Middle frontal gyrus (tissue), 1 donor: Measurements from ENCODE around the gene LUZP4.
"Not testable (repeated sequence)": the region's sequence is repeated elsewhere in the genome, so short reads cannot be mapped to it uniquely, and the experiment has no call there.

Experiments
- DNase-seq: peaks from one replicate; pipeline ENCODE4 v3.0.0-alpha.2; 2015; ENCODE audit warnings: low spot score; ENCODE audit errors: extremely low spot score

The LUZP4 gene

DNA sequence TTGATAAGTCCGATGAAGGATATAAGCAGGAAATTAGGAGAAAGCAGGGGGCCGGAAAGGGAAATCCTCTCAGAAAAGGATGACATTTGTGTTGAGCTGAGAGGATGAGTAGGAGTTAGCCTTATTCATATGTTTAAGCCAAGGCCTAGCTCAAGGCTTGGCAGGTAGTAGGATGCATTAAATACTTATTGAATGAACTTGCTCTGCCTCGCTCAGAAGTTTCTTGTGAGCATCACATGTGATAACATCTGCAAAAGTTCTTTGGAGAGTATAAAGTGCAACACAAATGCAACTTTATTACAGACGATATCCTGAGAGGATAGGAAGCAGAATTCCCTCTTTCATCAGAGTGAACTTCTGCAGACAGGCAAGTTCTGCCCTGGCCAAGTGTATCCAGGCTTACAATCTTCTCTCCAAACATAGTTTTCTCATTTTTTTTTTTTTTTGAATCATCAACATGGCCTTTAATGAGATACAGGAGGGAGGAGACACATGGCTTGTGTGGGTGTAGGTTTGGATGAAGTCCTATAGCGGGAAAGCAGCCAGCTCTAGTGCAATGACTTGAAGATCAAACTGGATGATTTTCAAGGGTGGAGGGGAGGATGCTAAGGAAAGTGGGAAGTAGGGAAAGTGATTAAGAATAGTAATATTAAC, 48.1 kb downstream of the LUZP4 start:
- DNase-seq = no peak

DNA sequence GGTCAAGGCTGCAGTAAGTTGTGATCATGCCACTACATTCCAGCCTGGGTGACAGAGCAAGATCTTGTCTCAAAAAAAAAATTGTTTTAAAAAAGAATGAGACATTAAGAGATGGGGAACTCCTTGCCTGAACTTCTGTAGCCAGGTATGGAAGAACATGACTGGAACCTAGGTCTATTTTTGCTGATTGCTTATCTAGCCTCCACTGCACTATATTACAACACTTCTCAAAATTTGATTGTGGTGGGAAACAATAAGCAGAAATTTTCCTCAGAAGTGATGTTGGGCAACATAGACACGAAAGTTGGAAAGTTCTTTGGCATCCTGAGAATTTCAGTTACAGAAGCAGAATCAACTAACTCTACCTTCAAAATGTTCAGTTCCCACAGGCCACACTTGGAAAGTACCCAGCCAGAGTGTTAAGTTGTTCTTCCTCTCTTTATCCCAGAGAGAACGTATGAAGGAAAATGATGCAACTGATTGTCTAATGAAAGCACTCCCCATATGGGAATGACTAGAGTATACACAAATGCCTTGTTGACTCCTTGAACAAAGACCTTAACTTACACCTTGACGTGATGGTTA, 50.0 kb downstream of the LUZP4 start:
- DNase-seq = no peak

DNA sequence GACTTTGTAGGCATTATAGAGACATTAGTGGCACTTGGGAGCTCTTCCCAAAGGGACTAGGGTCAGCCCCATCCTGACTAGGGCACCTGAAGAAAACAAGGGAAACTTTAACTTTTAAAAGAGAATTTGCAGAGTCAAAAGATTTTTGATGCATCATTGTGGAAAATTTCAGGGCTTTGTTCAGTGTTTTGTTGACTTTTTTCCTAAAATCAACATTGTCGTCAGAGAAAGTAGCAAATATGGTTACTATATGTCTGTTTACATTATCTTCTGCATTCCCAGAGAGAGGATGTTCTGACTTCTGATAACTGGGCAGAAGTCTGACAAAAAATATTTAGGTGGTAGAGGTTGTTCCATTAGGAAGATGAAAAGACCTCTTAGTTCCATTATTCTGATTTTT, 51.9 kb downstream of the LUZP4 start:
- DNase-seq = no peak

DNA sequence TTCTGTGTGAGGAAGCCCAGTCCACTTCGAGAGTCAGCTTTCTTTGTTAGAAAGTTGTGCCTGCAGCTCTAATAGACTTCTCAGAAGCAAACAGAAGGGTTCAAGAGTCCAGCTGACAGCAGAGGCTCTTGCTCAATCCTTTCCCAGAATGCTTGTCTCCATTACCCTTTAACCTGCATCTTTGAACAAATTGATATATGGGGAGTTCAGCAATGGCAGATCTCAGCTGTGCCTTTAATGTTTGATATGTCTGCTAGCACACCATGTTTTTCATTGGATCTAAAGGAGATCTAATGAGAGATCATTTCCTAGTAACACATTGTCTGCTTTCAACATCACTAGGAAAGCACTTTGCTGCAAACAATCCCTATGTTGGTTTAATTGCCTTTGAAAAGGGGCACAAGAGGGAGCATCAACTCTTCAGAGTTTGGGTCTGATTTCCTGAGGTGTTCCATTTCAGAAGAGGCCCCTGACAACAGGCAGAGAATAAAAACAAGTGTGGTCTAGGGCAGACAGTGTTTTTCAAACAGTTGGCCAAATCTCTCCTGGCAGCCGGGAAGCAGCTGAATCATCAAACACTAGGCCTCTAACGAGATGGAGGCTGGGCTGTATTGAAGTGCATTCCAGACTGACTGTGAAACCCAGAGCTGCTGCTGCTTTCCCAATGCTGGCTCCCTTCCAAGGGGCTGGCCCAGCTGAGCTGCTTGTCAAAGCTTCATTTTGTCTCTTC, 55.5 kb downstream of the LUZP4 start:
- DNase-seq = peak; percentile 31

DNA sequence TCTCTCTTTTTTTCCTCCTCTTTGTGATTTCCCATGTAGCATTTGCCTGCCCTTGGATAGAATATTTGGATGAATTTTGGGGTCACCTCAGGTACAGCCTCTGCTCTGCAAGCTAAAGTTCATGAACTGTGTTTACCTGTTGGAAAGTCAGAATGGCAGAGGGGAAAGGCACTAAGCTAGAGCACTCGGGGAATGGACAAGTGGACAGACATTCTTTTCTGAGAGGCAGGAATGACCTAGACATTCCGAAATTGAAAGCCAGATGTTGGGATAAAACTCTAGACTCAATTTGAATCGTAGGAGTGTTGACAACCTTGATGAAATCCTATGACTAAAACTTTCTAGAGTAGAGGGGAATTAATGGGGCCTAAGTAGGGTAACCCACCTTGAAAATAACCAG, 56.1 kb downstream of the LUZP4 start:
- no peak for DNase-seq

DNA sequence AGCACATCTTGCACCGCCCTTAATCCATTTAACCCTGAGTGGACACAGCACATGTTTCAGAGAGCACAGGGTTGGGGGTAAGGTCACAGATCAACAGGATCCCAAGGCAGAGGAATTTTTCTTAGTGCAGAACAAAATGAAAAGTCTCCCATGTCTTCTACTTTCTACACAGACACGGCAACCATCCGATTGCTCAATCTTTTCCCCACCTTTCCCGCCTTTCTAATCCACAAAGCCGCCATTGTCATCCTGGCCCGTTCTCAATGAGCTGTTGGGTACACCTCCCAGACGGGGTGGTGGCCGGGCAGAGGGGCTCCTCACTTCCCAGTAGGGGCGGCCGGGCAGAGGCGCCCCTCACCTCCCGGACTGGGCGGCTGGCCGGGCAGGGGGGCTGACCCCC, 57.2 kb downstream of the LUZP4 start:
- not testable (repeated sequence) for DNase-seq

DNA sequence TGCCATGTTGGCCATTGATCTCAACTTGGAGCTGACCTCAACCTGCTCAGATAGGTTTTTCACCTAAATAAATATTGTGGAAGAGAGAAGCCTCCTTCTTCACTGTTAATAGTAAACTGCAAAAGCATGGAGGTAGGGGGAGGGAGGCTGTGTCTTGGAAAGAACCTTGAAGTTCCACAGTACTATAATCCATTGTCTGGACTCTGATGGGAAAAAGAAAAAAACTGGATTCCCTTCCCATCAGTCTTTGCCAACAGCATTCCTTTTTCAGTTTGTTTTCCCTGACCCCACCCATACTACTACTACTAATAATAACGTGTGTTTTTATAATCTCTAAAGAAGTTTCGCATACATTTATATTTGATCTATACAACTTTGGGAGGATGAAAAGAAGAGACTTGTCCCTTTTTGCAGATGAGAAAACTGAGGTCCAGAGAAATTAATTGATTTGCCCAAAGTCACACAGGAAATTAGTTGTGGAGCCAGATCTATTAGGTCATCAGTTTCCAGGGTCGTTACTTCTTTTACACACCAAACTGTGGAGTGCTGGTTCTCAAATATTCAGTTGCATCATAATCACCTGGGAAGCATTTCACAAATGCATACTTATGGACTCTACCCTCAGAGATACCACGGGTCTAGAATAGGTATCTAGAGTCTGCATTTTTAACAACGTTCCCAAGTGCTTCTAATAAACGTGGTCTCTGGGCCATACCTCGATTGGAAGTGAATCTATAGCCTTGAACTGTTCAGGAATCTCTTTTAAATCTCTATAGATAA, 59.1 kb downstream of the LUZP4 start:
- DNase-seq = no peak

DNA sequence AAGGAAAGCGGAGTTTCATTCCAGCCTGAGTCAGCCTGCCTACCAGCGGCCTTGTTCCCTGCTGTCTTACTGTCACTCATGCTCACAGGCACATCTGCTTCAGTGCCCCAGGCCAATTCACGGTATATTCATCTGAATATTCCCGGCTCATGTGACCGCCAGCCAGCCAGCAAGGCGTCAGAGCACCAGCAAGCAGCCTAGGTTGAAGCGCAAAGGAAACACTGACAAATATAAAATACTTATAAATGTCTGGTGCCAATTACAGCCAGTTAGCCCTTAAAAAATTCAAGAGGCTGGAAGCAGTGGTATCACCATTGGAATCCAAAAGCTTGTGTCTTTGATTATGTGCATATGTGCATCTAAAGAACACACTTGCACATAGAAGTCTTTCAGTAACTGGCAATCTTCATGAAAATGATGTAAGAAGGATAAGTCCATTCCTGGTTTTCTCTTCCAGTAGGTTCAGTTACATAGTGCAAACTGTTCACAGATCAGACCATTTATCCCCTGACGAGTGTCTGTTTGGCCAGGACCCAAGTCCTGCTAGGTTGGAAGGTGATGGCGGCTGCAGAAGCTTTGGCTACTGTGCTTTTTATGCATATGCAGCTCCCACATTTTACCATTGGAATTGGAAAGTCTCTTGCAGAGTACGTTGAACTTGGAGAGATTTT, 61.3 kb downstream of the LUZP4 start:
- DNase-seq = no peak

DNA sequence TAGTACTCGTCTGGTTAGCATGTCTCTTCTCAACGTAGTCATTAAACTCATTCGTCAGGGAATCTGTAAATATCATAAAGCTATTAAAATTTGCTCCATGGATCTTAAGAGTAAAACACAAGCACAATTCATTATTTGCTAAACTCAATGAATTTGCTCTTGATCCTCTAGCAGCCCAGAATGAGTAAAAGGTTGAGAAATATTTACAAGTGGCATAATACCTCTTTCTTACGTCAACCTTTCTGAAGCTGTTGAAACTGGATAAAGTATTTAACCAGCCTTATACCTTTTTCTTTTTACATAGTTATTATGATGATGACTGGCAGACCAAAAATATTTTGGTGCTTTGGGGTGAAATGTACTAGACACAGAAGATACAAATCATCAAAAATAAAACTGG, 66.9 kb downstream of the LUZP4 start:
- no peak for DNase-seq
